GM12872 (cell line): ENCODE measurements around the gene GOLGB1.

Source experiments
- TF ChIP-seq, protein P1 (sequence below): IDR thresholded peaks from 3 replicates; pipeline ENCODE4 v1.5.1; 2011; ENCODE audit warnings: low read depth, mild to moderate bottlenecking, low read length, moderate library complexity; ENCODE audit not compliant: insufficient read depth

Gene GOLGB1

DNA sequence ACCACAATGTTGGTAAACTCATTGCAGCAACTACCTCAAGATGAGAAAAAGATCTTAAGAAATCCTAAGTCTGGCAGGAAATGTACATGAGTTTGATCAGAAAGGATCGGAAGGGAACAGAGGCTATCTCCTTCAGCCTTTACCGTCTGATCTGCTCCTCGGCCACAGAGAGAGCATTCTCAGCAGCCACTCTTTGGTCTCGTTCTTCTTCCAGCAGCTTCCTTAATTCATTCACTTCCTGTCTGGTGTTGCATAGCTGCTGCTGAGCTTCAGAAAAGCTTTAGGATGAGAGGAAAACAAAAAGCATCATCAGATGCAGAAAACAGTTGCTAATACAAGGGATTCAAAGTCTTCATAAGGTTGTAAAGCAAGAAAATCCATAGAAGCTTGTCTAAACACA lies 82.2 kb downstream of the GOLGB1 start:
- TF ChIP-seq, protein P1, sequence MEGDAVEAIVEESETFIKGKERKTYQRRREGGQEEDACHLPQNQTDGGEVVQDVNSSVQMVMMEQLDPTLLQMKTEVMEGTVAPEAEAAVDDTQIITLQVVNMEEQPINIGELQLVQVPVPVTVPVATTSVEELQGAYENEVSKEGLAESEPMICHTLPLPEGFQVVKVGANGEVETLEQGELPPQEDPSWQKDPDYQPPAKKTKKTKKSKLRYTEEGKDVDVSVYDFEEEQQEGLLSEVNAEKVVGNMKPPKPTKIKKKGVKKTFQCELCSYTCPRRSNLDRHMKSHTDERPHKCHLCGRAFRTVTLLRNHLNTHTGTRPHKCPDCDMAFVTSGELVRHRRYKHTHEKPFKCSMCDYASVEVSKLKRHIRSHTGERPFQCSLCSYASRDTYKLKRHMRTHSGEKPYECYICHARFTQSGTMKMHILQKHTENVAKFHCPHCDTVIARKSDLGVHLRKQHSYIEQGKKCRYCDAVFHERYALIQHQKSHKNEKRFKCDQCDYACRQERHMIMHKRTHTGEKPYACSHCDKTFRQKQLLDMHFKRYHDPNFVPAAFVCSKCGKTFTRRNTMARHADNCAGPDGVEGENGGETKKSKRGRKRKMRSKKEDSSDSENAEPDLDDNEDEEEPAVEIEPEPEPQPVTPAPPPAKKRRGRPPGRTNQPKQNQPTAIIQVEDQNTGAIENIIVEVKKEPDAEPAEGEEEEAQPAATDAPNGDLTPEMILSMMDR = no peak

DNA sequence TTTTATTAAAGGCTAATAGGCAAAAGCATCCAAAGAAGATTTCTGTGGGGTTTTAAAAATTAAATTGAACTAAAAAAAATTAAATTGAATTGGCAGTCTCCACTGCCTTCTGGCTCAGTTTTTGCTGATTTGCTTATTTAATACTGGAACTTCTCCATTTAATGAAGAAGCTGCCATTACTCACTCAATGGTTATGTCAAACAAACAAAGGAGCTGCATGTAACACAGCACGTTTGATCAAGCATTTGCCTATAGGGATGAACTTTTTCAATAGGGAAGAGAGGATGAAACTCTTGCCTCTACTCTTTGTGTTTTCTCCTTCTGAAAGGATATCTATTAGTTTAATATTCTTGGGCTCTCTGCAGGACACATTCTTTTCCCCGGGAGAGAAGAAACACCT lies 84.1 kb downstream of the GOLGB1 start:
- TF ChIP-seq, protein P1 = no peak

DNA sequence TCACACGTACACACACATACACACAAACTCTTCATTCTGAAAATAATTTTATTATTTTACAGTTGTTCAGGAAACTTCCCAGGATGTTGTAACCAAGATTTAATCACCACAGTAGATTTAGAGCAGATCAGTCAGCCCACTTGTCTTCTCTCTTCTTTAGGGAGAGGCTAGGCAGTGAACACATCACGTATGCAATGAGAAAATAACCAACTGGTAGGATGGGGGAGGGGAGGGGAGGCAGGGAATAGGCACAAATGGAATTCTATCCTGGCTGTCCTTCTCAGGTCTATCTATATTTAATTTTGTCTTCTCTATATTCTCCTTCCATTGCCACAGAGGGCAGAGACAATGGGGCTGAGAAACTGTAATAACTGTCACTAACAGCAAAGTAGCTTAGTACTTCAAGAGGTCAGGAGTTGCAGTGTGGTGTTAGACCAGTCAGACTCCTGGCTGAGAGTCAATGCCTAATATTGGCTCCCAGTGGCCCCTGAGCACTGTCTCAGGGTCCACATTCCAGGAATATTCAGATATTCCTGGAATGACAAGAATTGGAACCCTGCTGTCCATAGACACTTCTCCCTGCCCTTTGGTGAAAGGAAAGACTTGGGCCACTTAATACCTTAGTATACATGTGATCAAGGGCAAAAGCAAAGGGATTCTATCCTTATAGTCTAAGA lies 86.2 kb downstream of the GOLGB1 start:
- TF ChIP-seq, protein P1 = no peak

DNA sequence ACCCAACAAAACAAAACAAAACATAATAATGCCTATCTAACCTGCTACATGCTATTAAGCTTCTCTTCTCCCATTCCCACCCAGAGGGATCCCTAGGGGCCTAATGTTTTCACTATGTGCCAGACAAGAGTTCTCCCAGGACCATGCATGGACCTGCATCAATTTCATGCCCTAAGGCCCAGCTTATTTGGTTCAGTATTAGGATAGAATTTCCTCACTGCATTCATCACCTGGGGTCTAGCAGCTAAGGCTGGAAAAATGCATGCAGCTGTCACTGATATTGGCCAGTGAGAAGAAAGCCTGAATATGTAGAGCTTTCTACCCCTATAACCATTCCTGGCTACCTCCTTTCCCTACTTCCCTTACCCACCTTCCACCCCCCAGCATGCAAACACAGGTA lies 86.8 kb downstream of the GOLGB1 start:
- TF ChIP-seq, protein P1 = no peak

DNA sequence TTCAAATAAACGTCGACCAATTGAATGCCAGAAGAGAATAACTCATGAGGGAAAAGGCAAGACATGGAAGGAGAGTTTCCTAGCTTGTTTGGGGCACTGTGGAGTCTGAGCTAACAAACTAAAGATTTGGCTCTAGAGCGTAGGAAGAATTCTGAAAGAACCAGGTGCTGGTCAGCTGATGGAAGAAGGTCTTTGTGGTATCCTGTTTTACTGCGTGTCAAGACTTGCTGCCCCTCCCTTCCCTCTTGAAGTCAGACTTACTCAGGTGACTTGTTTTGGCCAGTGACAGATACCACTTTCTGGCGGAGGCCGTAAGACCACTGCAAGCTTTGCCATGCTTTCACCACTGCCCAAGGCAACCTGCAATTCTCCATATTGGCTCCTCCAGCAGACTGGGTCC lies 88.2 kb downstream of the GOLGB1 start:
- TF ChIP-seq, protein P1 = no peak

DNA sequence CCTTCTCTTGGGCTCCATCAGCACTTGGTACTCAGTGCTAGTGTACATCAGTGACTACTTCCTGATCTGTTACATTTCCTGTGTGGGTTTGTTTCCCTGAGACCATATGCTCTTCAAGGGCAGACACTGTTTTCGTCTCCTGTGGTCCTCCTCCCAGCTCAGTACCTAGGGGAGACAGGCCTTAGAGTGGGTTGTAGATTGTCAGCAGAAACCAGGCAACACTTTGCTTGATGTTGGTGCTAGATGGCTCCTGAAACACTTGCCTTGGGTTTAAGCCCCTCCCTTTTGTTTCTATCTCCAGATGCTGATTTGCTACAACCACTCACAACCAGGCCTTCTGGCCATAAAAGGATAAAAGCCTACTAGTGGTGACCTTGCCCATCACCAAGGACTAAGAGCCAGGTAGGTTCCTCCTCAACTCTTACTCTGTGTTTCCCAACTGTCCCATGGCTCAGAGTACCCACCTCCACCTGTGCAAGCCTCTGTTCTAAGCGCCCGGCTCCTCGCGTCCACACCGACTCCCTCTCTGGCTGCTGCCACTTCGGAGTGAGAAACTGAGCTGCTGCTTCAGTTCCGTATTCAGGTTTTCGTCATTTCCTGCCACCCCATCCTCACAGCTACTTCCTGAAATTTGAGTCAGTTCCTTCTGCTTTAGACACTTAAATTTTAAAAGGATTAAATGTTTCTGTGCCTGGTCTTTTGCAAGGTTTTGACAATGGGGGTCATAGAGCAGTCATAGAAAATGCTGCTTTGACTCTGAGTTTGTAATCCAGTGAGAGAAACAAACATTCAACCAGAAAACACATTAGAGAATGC lies 89.0 kb downstream of the GOLGB1 start, which contains the start of gene HCLS1:
Gene HCLS1 (minus strand): TSS at position 548 of the 816 bp plus-strand sequence. CDS start 2,556 bp downstream, outside the sequence.
- TF ChIP-seq, protein P1 = peak; percentile 33; the same call in 1 of the 3 replicates

DNA sequence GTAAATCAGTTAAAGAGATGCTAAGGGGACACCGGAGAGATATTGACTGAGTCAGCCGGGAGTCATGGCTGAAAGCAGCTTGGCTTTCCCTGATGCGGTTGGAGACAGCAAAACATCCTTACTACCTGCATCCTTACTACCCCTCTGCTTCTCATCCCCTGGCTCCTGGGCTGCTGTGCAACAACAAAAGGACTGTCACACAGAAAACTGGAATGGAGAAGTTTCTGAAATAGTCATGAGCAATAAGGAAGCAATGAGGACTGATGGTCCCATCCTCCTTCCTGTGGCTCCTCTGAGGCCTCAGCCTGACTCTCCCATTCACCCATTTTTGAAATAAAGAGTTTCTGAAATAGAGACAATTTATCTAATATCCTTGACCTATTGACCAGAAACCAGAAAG lies 90.0 kb downstream of the GOLGB1 start:
- TF ChIP-seq, protein P1 = no peak
